Measurements from ENCODE around the gene STAB1.
A peak's percentile ranks its signal among the peaks of the same experiment; 100 is the strongest.

Gene STAB1

GRCh38 chr3:52527732-52528585 lies 32.8 kb downstream of the STAB1 start:
- TF ChIP-seq FOXP2 (optimal IDR thresholded peaks at IDR 0.05; ENCODE audit: control extremely low read depth, extremely low read length, insufficient read depth) (no peak), POLR2AphosphoS5 (IDR thresholded peaks at IDR 0.05; ENCODE audit: borderline replicate concordance, low read depth, low read length) (no peak), EZH2 (IDR thresholded peaks at IDR 0.05) (no peak)
- H3K9me3 ChIP-seq (ENCODE audit: low read depth, low read length) = no peaks in the 10 kb centered on the region
- H3K4me3 ChIP-seq = no peak overlapping the region
- no peaks in the 10 kb centered on the region; the same call in 1 of the 2 replicates for H3K36me3 ChIP-seq (ENCODE audit: insufficient read depth, low read length)
- no peak overlapping the region for H3K9ac ChIP-seq (ENCODE audit: insufficient read length)
- H3K27ac ChIP-seq = no peak overlapping the region
- no peak for DNase-seq (ENCODE audit: low read depth, low spot score)

- Histone ChIP-seq H3K27ac (no peak overlapping the region), H3K4me3 (no peak overlapping the region), H3K9me3 (ENCODE audit: low read depth, low read length) (no peaks in the 10 kb centered on the region), H3K9ac (ENCODE audit: insufficient read length) (no peak overlapping the region), H3K36me3 (ENCODE audit: insufficient read depth, low read length) (no peaks in the 10 kb centered on the region; the same call in 1 of the 2 replicates)
- TF ChIP-seq EZH2 (IDR thresholded peaks at IDR 0.05) = no peak
- TF ChIP-seq POLR2AphosphoS5 (IDR thresholded peaks at IDR 0.05; ENCODE audit: borderline replicate concordance, low read depth, low read length) = no peak; the same call in 1 of the 2 replicates
- TF ChIP-seq FOXP2 (optimal IDR thresholded peaks at IDR 0.05; ENCODE audit: control extremely low read depth, extremely low read length, insufficient read depth) = no peak
- DNase-seq (ENCODE audit: low read depth, low spot score) = no peak
Observed at GRCh38 chr3:52528586-52529375, 33.6 kb downstream of the STAB1 start.

GRCh38 chr3:52529376-52530333 lies 34.5 kb downstream of the STAB1 start:
- Histone ChIP-seq H3K27ac (no peak overlapping the region), H3K9me3 (ENCODE audit: low read depth, low read length) (no peaks in the 10 kb centered on the region), H3K4me3 (no peak overlapping the region), H3K9ac (ENCODE audit: insufficient read length) (no peak overlapping the region), H3K36me3 (ENCODE audit: insufficient read depth, low read length) (no peaks in the 10 kb centered on the region; the same call in 1 of the 2 replicates)
- no peak for DNase-seq (ENCODE audit: low read depth, low spot score)
- TF ChIP-seq FOXP2 (optimal IDR thresholded peaks at IDR 0.05; ENCODE audit: control extremely low read depth, extremely low read length, insufficient read depth) = no peak
- TF ChIP-seq POLR2AphosphoS5 (IDR thresholded peaks at IDR 0.05; ENCODE audit: borderline replicate concordance, low read depth, low read length) = no peak; the same call in 1 of the 2 replicates
- TF ChIP-seq EZH2 (IDR thresholded peaks at IDR 0.05) = no peak

- Histone ChIP-seq H3K4me3 (no peak overlapping the region), H3K9ac (ENCODE audit: insufficient read length) (no peak overlapping the region)
Observed at GRCh38 chr3:52530918-52531826, 36.0 kb downstream of the STAB1 start.

GRCh38 chr3:52531860-52532516 lies 36.9 kb downstream of the STAB1 start:
- DNase-seq (ENCODE audit: low read depth, low spot score) = no peak
- H3K27ac ChIP-seq = no peak overlapping the region
- H3K9me3 ChIP-seq (ENCODE audit: low read depth, low read length) = no peaks in the 10 kb centered on the region
- no peak overlapping the region for H3K9ac ChIP-seq (ENCODE audit: insufficient read length)
- no peaks in the 10 kb centered on the region; the same call in 1 of the 2 replicates for H3K36me3 ChIP-seq (ENCODE audit: insufficient read depth, low read length)
- H3K4me3 ChIP-seq = peak overlapping the region; percentile 78
- TF ChIP-seq EZH2 (IDR thresholded peaks at IDR 0.05) (no peak), POLR2AphosphoS5 (IDR thresholded peaks at IDR 0.05; ENCODE audit: borderline replicate concordance, low read depth, low read length) (no peak), FOXP2 (optimal IDR thresholded peaks at IDR 0.05; ENCODE audit: control extremely low read depth, extremely low read length, insufficient read depth) (no peak)

More at GRCh38 chr3:52530918-52531826, 36.0 kb downstream of the STAB1 start:
- no peaks in the 10 kb centered on the region; the same call in 1 of the 2 replicates for H3K36me3 ChIP-seq (ENCODE audit: insufficient read depth, low read length)
- H3K9me3 ChIP-seq (ENCODE audit: low read depth, low read length) = no peaks in the 10 kb centered on the region
- no peak for DNase-seq (ENCODE audit: low read depth, low spot score)
- TF ChIP-seq FOXP2 (optimal IDR thresholded peaks at IDR 0.05; ENCODE audit: control extremely low read depth, extremely low read length, insufficient read depth) (no peak), POLR2AphosphoS5 (IDR thresholded peaks at IDR 0.05; ENCODE audit: borderline replicate concordance, low read depth, low read length) (no peak), EZH2 (IDR thresholded peaks at IDR 0.05) (no peak)
- no peak overlapping the region for H3K27ac ChIP-seq

GRCh38 chr3:52532517-52532837 lies 37.3 kb downstream of the STAB1 start:
- TF ChIP-seq EZH2 (IDR thresholded peaks at IDR 0.05) = no peak
- TF ChIP-seq FOXP2 (optimal IDR thresholded peaks at IDR 0.05; ENCODE audit: control extremely low read depth, extremely low read length, insufficient read depth) = no peak
- TF ChIP-seq POLR2AphosphoS5 (IDR thresholded peaks at IDR 0.05; ENCODE audit: borderline replicate concordance, low read depth, low read length) = no peak
- Histone ChIP-seq H3K36me3 (ENCODE audit: insufficient read depth, low read length) (no peaks in the 10 kb centered on the region; the same call in 1 of the 2 replicates), H3K9me3 (ENCODE audit: low read depth, low read length) (no peaks in the 10 kb centered on the region), H3K27ac (no peak overlapping the region), H3K4me3 (peak overlapping the region; percentile 78), H3K9ac (ENCODE audit: insufficient read length) (peak overlapping the region; percentile 71)
- DNase-seq (ENCODE audit: low read depth, low spot score) = no peak

Measured in SK-N-MC (cell line).